Amniotic epithelial cell (primary cell): ENCODE data around the gene WAS.
"Not testable (repeated sequence)": the region's sequence is repeated elsewhere in the genome, so short reads cannot be mapped to it uniquely, and the experiment has no call there.

Source experiments
- DNase-seq: peaks from one replicate; pipeline ENCODE4 v3.0.0-alpha.2; 2010; ENCODE audit warnings: low read depth

Gene WAS

DNA sequence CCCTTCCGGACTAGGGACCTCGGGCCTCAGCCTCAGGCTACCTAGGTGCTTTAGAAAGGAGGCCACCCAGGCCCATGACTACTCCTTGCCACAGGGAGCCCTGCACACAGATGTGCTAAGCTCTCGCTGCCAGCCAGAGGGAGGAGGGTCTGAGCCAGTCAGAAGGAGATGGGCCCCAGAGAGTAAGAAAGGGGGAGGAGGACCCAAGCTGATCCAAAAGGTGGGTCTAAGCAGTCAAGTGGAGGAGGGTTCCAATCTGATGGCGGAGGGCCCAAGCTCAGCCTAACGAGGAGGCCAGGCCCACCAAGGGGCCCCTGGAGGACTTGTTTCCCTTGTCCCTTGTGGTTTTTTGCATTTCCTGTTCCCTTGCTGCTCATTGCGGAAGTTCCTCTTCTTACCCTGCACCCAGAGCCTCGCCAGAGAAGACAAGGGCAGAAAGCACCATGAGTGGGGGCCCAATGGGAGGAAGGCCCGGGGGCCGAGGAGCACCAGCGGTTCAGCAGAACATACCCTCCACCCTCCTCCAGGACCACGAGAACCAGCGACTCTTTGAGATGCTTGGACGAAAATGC, at the start of gene WAS:
WAS (plus strand) TSS at position 389 of the 572 bp plus-strand sequence; CDS start at position 444, 55 bp downstream.
- DNase-seq: no peak

GRCh38 chrX:48636301-48636700, 47.3 kb upstream of the WAS start:
- no peak for DNase-seq

- no peak for DNase-seq
Measured at GRCh38 chrX:48636776-48637175, 46.8 kb upstream of the WAS start.

DNA sequence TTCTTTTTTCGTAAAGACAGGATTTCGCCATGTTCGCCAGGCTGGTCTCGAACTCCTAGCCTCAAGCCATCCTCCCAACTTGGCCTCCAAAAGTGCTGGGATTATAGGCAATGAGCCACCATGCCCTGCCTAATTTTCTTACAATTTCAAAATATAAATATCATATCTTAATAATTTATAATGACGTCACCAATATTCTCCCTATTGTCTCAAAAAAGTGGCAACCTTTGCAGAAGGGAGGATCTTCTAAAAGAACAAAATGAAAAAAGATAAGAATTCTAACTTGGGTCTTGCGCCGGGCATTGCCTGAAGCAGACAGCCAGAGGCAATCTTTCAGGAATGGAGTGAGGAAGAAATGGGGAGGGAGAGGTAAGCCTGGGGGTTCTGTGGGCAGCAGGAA, 37.9 kb upstream of the WAS start:
- no peak for DNase-seq

DNA sequence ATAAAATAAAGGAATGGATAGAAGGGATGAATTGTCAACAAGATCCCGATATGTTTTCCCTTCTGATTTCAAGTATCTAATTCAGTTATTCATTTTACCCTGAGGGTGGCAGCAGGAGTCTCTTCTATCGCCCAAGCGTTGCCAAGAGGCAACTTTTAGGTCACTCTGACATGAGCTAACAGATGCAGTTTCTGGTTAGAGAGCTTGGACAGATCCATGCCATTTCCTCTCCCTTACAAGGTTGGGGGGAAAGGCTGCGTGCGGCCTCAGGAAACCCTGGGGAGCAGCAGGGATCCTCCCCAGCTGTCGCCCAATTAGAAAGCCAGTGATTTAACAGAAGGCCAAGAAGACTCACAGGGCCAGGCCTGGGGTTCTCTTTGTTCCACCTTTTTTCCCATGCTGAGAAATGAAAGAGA, 35.3 kb upstream of the WAS start:
- peak; percentile 53 for DNase-seq

GRCh38 chrX:48649102-48649501, 34.5 kb upstream of the WAS start:
- DNase-seq: peak; percentile 57

GRCh38 chrX:48652055-48652579, 31.5 kb upstream of the WAS start:
- DNase-seq: not testable (repeated sequence)

DNA sequence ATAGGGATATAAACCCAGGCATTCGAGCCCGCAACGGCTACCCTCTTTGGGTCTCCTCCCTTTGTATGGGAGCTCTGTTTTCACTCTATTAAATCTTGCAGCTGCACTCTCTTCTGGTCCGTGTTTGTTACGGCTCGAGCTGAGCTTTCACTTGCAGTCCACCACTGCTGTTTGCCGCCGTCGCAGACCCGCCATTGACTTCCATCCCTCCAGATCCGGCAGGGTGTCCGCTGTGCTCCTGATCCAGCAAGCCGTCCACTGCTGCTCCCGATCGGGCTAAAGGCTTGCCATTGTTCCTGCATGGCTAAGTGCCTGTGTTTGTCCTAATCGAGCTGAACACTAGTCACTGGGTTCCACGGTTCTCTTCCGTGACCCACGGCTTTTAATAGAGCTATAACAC, 28.9 kb upstream of the WAS start:
- not testable (repeated sequence) for DNase-seq

DNA sequence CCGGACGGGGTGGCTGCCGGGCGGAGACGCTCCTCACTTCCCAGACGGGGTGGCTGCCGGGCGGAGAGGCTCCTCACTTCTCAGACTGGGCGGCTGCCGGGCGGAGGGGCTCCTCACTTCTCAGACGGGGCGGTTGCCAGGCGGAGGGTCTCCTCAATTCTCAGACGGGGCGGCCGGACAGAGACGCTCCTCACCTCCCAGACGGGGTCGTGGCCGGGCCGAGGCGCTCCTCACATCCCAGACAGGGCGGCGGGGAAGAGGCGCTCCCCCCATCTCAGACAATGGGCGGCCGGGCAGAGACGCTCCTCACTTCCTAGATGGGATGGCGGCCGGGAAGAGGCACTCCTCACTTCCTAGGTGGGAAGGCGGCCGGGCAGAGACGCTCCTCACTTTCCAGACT, 23.9 kb upstream of the WAS start:
- not testable (repeated sequence) for DNase-seq

DNA sequence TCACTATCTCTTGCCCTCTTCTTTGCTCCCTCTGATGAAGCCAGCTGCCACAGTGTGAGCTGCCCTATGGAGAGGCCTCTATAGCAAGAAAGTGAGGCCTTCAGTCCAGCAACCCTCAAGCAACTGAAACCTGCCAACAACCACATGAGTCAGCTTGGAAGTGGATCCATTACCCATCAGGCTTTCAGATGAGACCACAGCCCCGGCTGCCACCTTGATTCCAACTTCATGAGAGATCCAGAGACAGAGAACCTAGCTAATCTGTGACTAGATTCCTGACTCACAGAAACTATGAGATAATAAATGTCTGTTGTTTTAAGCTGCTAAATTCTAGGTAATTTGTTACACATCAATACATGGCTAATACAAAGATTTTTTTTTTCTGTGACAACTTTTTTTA, 20.4 kb upstream of the WAS start:
- DNase-seq: no peak

GRCh38 chrX:48664156-48664555, 19.4 kb upstream of the WAS start:
- no peak for DNase-seq

GRCh38 chrX:48665991-48666390, 17.6 kb upstream of the WAS start:
- peak; percentile 8 for DNase-seq

- DNase-seq: no peak
Measured at GRCh38 chrX:48666649-48667048, 16.9 kb upstream of the WAS start.

DNA sequence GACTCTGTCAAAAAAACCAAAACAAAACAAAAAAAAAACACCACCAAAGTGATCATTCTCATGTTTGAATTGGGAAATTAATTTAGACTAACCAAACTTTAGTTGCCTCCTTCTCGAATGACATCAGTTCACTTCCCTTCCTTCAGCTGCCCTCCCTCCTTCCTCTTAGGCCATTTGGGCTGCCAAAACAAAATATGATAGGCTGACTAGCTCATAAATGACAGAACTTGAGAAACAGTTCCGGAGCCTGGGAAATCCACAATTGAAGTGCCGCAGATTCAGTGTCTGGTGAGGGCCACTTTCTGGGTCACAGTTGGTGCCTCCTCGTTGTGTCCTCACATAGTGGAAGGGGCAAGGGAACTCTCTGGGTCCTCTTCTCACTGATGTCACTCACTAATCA, 16.1 kb upstream of the WAS start:
- DNase-seq: no peak

- not testable (repeated sequence) for DNase-seq
Measured at GRCh38 chrX:48668187-48668586, 15.4 kb upstream of the WAS start.

GRCh38 chrX:48676106-48676892, 7.3 kb upstream of the WAS start:
- peak; percentile 76 for DNase-seq

DNA sequence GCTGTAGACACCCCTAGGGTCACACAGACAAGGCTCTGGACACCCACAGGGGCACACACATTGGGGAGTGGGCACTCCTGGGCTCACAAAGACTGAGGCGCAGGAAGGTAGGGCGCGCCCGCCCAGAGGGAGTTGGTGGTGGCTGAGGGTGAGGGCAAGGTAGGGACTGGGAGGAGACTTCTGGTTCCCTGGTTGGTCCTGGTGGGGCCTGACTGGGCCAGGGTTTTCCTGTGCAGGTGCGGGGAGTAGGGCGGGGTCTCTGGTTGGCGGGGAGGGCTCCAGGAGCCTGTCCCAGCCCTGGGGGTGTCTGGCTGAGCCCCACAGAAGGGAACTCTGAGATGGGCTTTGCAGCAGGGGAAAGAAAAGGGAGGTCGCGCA, 6.7 kb upstream of the WAS start:
- no peak for DNase-seq

DNA sequence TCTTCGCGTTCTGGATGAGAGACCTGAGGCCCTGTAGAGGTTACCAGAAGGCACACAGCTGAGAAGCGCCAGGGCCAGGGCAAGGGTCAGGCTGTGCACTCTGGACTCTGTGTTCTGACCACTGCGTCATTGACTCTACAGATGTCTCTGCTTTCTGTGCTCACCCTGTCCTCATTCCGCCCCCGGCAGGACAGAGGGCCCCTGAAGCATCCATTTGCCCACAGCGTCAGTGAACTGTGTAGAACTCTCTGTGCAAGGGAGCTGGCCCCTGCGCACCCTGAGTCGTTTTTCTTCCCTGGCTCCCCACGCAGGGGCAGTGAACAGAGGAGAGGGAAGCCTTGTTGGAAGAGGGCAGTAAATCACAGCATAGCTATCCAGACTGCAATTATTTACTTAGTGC, 6.1 kb upstream of the WAS start:
- no peak for DNase-seq

- not testable (repeated sequence) for DNase-seq
Measured at GRCh38 chrX:48680467-48680866, 3.1 kb upstream of the WAS start.

DNA sequence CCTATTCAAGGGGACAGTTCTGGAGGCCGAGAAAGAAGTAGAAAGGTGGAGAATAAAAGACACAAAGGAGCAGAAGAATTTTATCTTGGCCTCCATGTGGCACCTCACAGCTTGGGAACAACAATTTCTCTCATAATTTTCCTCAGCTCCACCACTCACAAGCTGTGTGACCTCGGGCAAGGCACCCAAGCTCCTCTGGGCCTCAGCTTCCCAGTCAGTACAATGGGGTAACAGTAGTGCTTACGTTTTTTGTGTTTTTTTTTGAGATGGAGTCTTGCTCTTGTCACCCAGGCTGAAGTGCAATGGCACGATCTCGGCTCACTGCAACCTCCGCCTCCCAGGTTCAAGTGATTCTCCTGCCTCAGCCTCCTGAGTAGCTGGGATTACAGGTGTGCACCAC, 2.7 kb upstream of the WAS start:
- DNase-seq: not testable (repeated sequence)

DNA sequence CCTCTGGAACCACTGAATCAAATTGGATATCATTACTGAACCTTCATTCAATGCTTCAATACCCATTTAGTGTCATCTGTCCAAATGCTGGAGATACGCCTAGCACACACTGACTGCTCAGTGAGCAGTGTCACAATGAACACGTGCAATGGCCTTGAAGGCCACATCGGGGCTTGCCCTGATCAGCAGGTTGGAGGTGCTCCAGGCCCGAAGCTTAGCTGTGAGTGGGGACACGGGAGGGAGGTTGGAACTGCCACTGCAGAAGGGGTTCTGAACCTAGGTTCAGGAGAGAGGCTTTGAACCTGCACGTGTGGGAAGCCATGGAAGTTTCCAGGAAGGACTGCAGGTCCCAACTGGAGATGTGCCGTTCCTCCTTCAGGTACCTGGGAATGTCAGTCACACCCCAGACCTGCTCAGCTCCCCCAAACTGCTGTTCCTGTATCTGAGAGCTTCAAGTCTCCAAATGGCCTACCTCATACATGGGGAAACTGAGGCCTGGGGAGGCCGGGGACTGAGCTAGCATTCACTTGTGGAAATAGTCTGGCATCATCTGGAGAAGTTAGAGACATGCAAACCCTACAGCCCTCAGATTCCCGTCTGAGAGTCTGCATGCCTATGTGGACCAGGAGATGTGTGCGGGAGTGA, 1.9 kb upstream of the WAS start:
- no peak for DNase-seq

DNA sequence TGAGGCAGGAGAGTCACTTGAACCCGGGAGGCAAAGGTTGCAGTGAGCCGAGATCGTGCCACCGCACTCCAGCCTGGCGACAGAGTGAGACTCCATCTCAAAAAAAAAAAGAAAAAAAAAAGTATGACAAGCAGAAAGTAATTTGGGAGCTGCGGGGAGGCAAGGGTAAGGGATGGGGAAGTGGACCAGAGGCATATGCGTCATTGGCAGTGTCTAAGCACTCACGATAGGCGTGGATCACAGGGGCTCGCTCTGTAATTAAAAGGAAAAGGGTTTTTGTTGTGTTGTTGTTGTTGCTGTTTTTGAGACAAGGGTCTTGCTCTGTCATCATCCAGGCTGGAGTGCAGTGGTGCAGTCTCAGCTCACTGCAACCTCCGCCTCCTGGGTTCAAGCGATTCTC, 804 bp upstream of the WAS start:
- not testable (repeated sequence) for DNase-seq

- DNase-seq: no peak
Measured at GRCh38 chrX:48684134-48684533, 535 bp downstream of the WAS start.
